Immature natural killer cell (primary cell): ENCODE data around the gene YWHAB. TPM values are rescaled to one million over a fixed set of nuclear protein-coding genes. Genes with fewer than 3 reads are reported as not detected.
"Not testable (repeated sequence)": the region's sequence is repeated elsewhere in the genome, so short reads cannot be mapped to it uniquely, and the experiment has no call there.

ENCODE experiments used
- DNase-seq, 3 donors: peaks; one replicate each; pipeline ENCODE4 v3.0.0; 2022; ENCODE audit warnings: mixed read lengths in 1 of 3
- H3K27ac Mint-ChIP-seq, 6 donors: one replicate each; pipeline ENCODE4 v1.8.0; 2020; ENCODE audit warnings: mixed read lengths in 6 of 6, mild to moderate bottlenecking in 5 of 6, inconsistent platforms in 4 of 6, moderate library complexity in 3 of 6
- H3K27me3 Mint-ChIP-seq, 3 donors: one replicate each; pipeline ENCODE4 v1.8.0; 2020 to 2021; ENCODE audit warnings: low read depth in 3 of 3, mild to moderate bottlenecking in 3 of 3, mixed read lengths in 3 of 3, moderate library complexity in 3 of 3, inconsistent platforms in 1 of 3
- H3K36me3 Mint-ChIP-seq, 3 donors: one replicate each; pipeline ENCODE4 v1.8.0; 2020; ENCODE audit warnings: mixed read lengths in 3 of 3, inconsistent platforms in 2 of 3, mild to moderate bottlenecking in 2 of 3
- H3K4me1 Mint-ChIP-seq, 2 donors: one replicate each; pipeline ENCODE4 v1.8.0; 2020; ENCODE audit warnings: inconsistent platforms in 2 of 2, mild to moderate bottlenecking in 2 of 2, mixed read lengths in 2 of 2, moderate library complexity in 1 of 2
- H3K4me3 Mint-ChIP-seq, 5 donors: one replicate each; pipeline ENCODE4 v1.8.0; 2020; ENCODE audit warnings: mild to moderate bottlenecking in 5 of 5, mixed read lengths in 5 of 5, inconsistent platforms in 3 of 5, moderate library complexity in 3 of 5
- H3K9me3 Mint-ChIP-seq, 6 donors: one replicate each; pipeline ENCODE4 v1.8.0; 2020; ENCODE audit warnings: mild to moderate bottlenecking in 6 of 6, mixed read lengths in 6 of 6, inconsistent platforms in 4 of 6, moderate library complexity in 3 of 6
- polyA plus RNA-seq, 3 donors: library from polyadenylated mRNA; unstranded; fragments of 300-500 nt; fragmentation: Illumina TruSeq; gene quantifications; one replicate each; pipeline ENCODE4 v1.2.3, GENCODE V29; 2021

YWHAB gene
- polyA plus RNA-seq, 3 donors from 2014 or later: 541 to 648 (median 556) TPM

- no peak overlapping the region for H3K27ac Mint-ChIP-seq
- peaks cover 1 to 7% of the 10 kb centered on the region in 2 donors for H3K4me1 Mint-ChIP-seq
- peaks cover 0 to 4% (median 0%) of the 10 kb centered on the region in 3 donors for H3K36me3 Mint-ChIP-seq
- no peak overlapping the region for H3K4me3 Mint-ChIP-seq
- no peak for DNase-seq
- H3K9me3 Mint-ChIP-seq: peaks cover 0 to 3% (median 0%) of the 10 kb centered on the region in 6 donors
- H3K27me3 Mint-ChIP-seq: peaks cover 2 to 15% (median 6%) of the 10 kb centered on the region in 3 donors
Measured at GRCh38 chr20:44856442-44856841, 29.1 kb upstream of the YWHAB start.

GRCh38 chr20:44856856-44857448 lies 28.6 kb upstream of the YWHAB start:
- H3K27ac Mint-ChIP-seq: no peak overlapping the region
- no peak overlapping the region for H3K4me3 Mint-ChIP-seq
- no peak for DNase-seq
- H3K36me3 Mint-ChIP-seq: peaks cover 0 to 4% (median 0%) of the 10 kb centered on the region in 3 donors
- H3K9me3 Mint-ChIP-seq: peaks cover 0 to 3% (median 0%) of the 10 kb centered on the region in 6 donors
- peaks cover 2 to 15% (median 5%) of the 10 kb centered on the region in 3 donors for H3K27me3 Mint-ChIP-seq
- peaks cover 1 to 7% of the 10 kb centered on the region in 2 donors for H3K4me1 Mint-ChIP-seq

- Mint-ChIP-seq H3K4me1 (peaks cover 1 to 7% of the 10 kb centered on the region in 2 donors), H3K27me3 (peaks cover 0 to 11% (median 3%) of the 10 kb centered on the region in 3 donors), H3K9me3 (peaks cover 0 to 1% (median 0%) of the 10 kb centered on the region in 6 donors), H3K4me3 (no peak overlapping the region), H3K36me3 (peaks cover 0 to 4% (median 0%) of the 10 kb centered on the region in 3 donors), H3K27ac (peak overlapping the region in 1 of 6 donors; percentile 35)
- DNase-seq: no peak
Measured at GRCh38 chr20:44858606-44859360, 26.7 kb upstream of the YWHAB start.

GRCh38 chr20:44861531-44862006 lies 23.9 kb upstream of the YWHAB start:
- Mint-ChIP-seq H3K27ac (no peak overlapping the region), H3K36me3 (no peaks in the 10 kb centered on the region), H3K9me3 (peaks cover 0 to 1% (median 0%) of the 10 kb centered on the region in 6 donors), H3K27me3 (peaks cover 0 to 8% (median 5%) of the 10 kb centered on the region in 3 donors), H3K4me1 (peaks cover 2 to 7% of the 10 kb centered on the region in 2 donors), H3K4me3 (no peak overlapping the region)
- no peak for DNase-seq

GRCh38 chr20:44862286-44862685 lies 23.2 kb upstream of the YWHAB start:
- peaks cover 6 to 12% of the 10 kb centered on the region in 2 donors for H3K4me1 Mint-ChIP-seq
- DNase-seq: no peak
- H3K27ac Mint-ChIP-seq: no peak overlapping the region
- no peaks in the 10 kb centered on the region for H3K36me3 Mint-ChIP-seq
- peaks cover 0 to 1% (median 0%) of the 10 kb centered on the region in 6 donors for H3K9me3 Mint-ChIP-seq
- H3K4me3 Mint-ChIP-seq: no peak overlapping the region
- peaks cover 2 to 12% (median 9%) of the 10 kb centered on the region in 3 donors for H3K27me3 Mint-ChIP-seq

- H3K4me3 Mint-ChIP-seq, H3K27ac Mint-ChIP-seq, H3K9me3 Mint-ChIP-seq, H3K36me3 Mint-ChIP-seq, DNase-seq: not testable (repeated sequence)
- Mint-ChIP-seq H3K4me1 (peaks cover 8 to 17% of the 10 kb centered on the region in 2 donors), H3K27me3 (peaks cover 2 to 12% (median 10%) of the 10 kb centered on the region in 3 donors)
Measured at GRCh38 chr20:44863365-44864084, 22.0 kb upstream of the YWHAB start.

GRCh38 chr20:44864493-44864892 lies 21.0 kb upstream of the YWHAB start:
- H3K4me3 Mint-ChIP-seq, H3K36me3 Mint-ChIP-seq, H3K9me3 Mint-ChIP-seq, H3K27ac Mint-ChIP-seq, DNase-seq: not testable (repeated sequence)
- peaks cover 2 to 12% (median 10%) of the 10 kb centered on the region in 3 donors for H3K27me3 Mint-ChIP-seq
- H3K4me1 Mint-ChIP-seq: peaks cover 8 to 11% of the 10 kb centered on the region in 2 donors

- Mint-ChIP-seq H3K27me3 (peaks cover 2 to 9% (median 9%) of the 10 kb centered on the region in 3 donors), H3K27ac (no peak overlapping the region), H3K4me1 (peaks cover 8 to 11% of the 10 kb centered on the region in 2 donors), H3K36me3 (no peaks in the 10 kb centered on the region), H3K9me3 (no peaks in the 10 kb centered on the region), H3K4me3 (peak overlapping the region; percentile 31 to 63 (median 56))
- DNase-seq: no peak
Measured at GRCh38 chr20:44866703-44867335, 18.7 kb upstream of the YWHAB start.

GRCh38 chr20:44869471-44869870 lies 16.0 kb upstream of the YWHAB start:
- Mint-ChIP-seq H3K9me3 (no peaks in the 10 kb centered on the region), H3K4me3 (no peak overlapping the region), H3K36me3 (no peaks in the 10 kb centered on the region), H3K4me1 (peaks cover 8 to 11% of the 10 kb centered on the region in 2 donors), H3K27me3 (peaks cover 2 to 14% (median 10%) of the 10 kb centered on the region in 3 donors), H3K27ac (no peak overlapping the region)
- no peak for DNase-seq

- not testable (repeated sequence) for H3K4me3 Mint-ChIP-seq, H3K9me3 Mint-ChIP-seq, DNase-seq, H3K36me3 Mint-ChIP-seq
- H3K27ac Mint-ChIP-seq: peak overlapping the region in 1 of 6 donors; percentile 67
- H3K27me3 Mint-ChIP-seq: peaks cover 2 to 24% (median 15%) of the 10 kb centered on the region in 3 donors
- peaks cover 30 to 36% of the 10 kb centered on the region in 2 donors for H3K4me1 Mint-ChIP-seq
Measured at GRCh38 chr20:44882360-44882759, 3.1 kb upstream of the YWHAB start.

GRCh38 chr20:44883214-44883902 lies 2.1 kb upstream of the YWHAB start:
- DNase-seq: no peak
- Mint-ChIP-seq H3K9me3 (no peaks in the 10 kb centered on the region), H3K4me1 (peaks cover 40 to 46% of the 10 kb centered on the region in 2 donors), H3K27ac (peak overlapping the region in 4 of 6 donors; percentile 23 to 95 (median 84)), H3K27me3 (peaks cover 2 to 22% (median 15%) of the 10 kb centered on the region in 3 donors), H3K36me3 (no peaks in the 10 kb centered on the region), H3K4me3 (peak overlapping the region in 4 of 5 donors; percentile 15 to 95 (median 94))

- peak overlapping the region; percentile 92 to 98 (median 96) for H3K27ac Mint-ChIP-seq
- H3K27me3 Mint-ChIP-seq: peaks cover 2 to 19% (median 15%) of the 10 kb centered on the region in 3 donors
- H3K4me3 Mint-ChIP-seq: peak overlapping the region; percentile 92 to 97 (median 95)
- no peak for DNase-seq
- no peaks in the 10 kb centered on the region for H3K36me3 Mint-ChIP-seq
- no peaks in the 10 kb centered on the region for H3K9me3 Mint-ChIP-seq
- H3K4me1 Mint-ChIP-seq: peaks cover 56 to 61% of the 10 kb centered on the region in 2 donors
Measured at GRCh38 chr20:44884907-44885391, 556 bp upstream of the YWHAB start.
